Measurements from ENCODE around the gene TMEM82.

TMEM82 gene

DNA sequence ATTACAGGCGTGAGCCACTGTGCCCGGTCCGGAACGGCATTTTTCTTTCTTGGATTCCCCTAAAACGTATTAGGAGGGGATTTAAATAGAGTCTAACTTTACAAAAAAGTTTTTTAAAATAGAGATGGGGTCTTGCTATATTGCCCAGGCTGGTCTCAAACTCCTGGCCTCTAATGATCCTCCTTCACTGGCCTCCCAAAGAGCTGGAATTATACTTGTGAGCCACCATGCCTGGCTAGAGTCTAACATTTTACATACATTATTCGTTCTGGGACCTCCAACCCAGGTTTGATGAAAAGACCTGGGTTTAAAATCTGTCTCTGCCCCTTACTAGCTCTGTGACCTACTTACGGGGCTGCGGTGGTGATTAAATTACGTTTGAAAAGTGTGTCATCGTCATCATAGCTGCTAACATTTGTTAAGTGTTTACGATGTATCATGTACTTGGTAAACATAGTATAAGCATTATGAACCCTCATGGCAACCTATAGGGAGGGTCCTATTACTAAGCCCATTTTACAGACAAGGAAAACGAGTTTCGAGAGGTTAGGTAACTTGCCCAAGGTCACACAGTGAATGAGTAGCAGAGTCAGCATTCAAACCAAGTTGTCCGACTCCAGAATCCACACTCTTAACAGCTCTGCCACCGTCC is 33.7 kb upstream of the TMEM82 start:
- H3K4me1 ChIP-seq (ENCODE audit: control insufficient read depth, insufficient read depth, low read length): no peaks in the 10 kb centered on the region
- H3K27ac ChIP-seq (ENCODE audit: extremely low read depth, low read depth, low read length): no peak overlapping the region
- H3K9me3 ChIP-seq (ENCODE audit: control insufficient read depth, insufficient read depth, low read depth, low read length): no peaks in the 10 kb centered on the region
- H3K36me3 ChIP-seq (ENCODE audit: control insufficient read depth in 2 of 2, insufficient read depth in 1 of 2, low read length in 2 of 2): peaks cover 0 to 14% of the 10 kb centered on the region in 2 experiments; a peak in 2 of 3 replicates
- no peak overlapping the region for H3K4me3 ChIP-seq (ENCODE audit: low read depth, low read length)
- ChIA-PET CTCF (no interaction called here), POLR2A (interaction anchor here (0.8 kb wide), 1 partner anchor 9 kb away, joined by 3 read pairs; no protein-coding TSS in a partner anchor)
- TF ChIP-seq, protein P1, sequence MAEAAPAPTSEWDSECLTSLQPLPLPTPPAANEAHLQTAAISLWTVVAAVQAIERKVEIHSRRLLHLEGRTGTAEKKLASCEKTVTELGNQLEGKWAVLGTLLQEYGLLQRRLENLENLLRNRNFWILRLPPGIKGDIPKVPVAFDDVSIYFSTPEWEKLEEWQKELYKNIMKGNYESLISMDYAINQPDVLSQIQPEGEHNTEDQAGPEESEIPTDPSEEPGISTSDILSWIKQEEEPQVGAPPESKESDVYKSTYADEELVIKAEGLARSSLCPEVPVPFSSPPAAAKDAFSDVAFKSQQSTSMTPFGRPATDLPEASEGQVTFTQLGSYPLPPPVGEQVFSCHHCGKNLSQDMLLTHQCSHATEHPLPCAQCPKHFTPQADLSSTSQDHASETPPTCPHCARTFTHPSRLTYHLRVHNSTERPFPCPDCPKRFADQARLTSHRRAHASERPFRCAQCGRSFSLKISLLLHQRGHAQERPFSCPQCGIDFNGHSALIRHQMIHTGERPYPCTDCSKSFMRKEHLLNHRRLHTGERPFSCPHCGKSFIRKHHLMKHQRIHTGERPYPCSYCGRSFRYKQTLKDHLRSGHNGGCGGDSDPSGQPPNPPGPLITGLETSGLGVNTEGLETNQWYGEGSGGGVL (tag by site-specific recombination; IDR thresholded peaks at IDR 0.05): no peak
- no peak for TF ChIP-seq ZNF174 (tag by site-specific recombination; IDR thresholded peaks at IDR 0.05)
- TF ChIP-seq ZNF121 (tag by site-specific recombination; IDR thresholded peaks at IDR 0.05): peak; percentile 84
- 0 out of 2 replicates have a peak, but pooled peaks have one; percentile 23 for TF ChIP-seq ZNF629 (tag by site-specific recombination; IDR thresholded peaks at IDR 0.05)
- no peak for TF ChIP-seq ZNF791 (tag by site-specific recombination; IDR thresholded peaks at IDR 0.05)

DNA sequence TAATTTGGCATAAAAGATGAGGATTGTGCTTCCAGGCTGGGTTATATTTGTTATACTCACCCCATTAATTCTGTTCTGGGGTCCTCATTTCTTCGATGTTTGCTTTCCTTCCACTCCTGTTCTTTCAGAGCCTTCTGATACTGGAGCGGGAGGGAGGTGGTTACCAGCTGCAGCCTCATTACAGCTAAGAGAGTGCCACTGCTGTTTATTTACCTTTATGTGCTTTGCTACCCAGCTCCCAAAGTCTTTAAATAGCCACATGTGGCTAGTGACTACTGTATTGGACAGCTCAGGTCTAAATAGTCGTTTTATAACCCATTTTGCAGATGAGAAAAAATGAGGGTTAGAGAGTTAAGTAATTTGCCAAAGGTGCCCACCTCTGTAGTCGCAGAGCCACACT is 33.1 kb upstream of the TMEM82 start:
- H3K36me3 ChIP-seq (ENCODE audit: control insufficient read depth in 2 of 2, insufficient read depth in 1 of 2, low read length in 2 of 2): peaks cover 0 to 14% of the 10 kb centered on the region in 2 experiments; a peak in 2 of 3 replicates

DNA sequence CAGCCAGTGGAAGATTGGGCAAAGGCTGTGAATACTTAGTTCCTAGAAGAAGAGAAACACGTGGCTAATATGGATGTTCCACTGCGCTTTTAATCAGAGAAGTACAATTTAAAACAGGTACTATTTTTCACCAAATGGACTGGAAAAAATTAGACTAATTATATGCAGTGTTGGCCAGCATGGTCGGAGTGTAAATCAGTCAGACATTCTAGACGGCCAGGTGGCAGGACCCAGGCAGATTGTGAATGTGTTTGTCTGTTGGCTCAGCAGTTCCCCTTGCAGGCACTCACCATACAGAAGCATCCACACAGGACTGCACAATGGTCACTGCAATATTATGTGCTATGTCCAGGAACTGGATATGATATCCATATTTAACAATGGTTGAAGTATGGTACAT is 30.1 kb upstream of the TMEM82 start:
- ChIA-PET POLR2A (no interaction called here), CTCF (interaction anchor here (0.6 kb wide), 1 partner anchor 124 kb away, joined by 3 read pairs; no protein-coding TSS in a partner anchor)
- H3K36me3 ChIP-seq (ENCODE audit: control insufficient read depth in 2 of 2, insufficient read depth in 1 of 2, low read length in 2 of 2): peaks cover 4 to 24% of the 10 kb centered on the region in 2 experiments; a peak in 2 of 3 replicates
- TF ChIP-seq ZNF311 (tag by site-specific recombination; IDR thresholded peaks at IDR 0.05; ENCODE audit: borderline replicate concordance) (no peak), GLI4 (tag by site-specific recombination; IDR thresholded peaks at IDR 0.05) (no peak), ZNF654 (tag by site-specific recombination; IDR thresholded peaks at IDR 0.05; ENCODE audit: low read depth) (no peak), ZNF624 (tag by site-specific recombination; IDR thresholded peaks at IDR 0.05) (no peak), ZNF792 (tag by site-specific recombination; IDR thresholded peaks at IDR 0.05) (no peak), ZNF423 (tag by site-specific recombination; IDR thresholded peaks at IDR 0.05) (no peak), ZNF701 (tag by site-specific recombination; IDR thresholded peaks at IDR 0.05) (no peak), ZFP69B (tag by site-specific recombination; IDR thresholded peaks at IDR 0.05) (no peak), BCL11A (tag by site-specific recombination; IDR thresholded peaks at IDR 0.05; ENCODE audit: low read depth) (no peak), ZNF830 (tag by site-specific recombination; IDR thresholded peaks at IDR 0.05; ENCODE audit: low read depth) (no peak), ZNF112 (tag by site-specific recombination; IDR thresholded peaks at IDR 0.05) (no peak), GLI2 (tag by site-specific recombination; IDR thresholded peaks at IDR 0.05; ENCODE audit: borderline replicate concordance, low read depth) (no peak)
- TF ChIP-seq, protein P2, sequence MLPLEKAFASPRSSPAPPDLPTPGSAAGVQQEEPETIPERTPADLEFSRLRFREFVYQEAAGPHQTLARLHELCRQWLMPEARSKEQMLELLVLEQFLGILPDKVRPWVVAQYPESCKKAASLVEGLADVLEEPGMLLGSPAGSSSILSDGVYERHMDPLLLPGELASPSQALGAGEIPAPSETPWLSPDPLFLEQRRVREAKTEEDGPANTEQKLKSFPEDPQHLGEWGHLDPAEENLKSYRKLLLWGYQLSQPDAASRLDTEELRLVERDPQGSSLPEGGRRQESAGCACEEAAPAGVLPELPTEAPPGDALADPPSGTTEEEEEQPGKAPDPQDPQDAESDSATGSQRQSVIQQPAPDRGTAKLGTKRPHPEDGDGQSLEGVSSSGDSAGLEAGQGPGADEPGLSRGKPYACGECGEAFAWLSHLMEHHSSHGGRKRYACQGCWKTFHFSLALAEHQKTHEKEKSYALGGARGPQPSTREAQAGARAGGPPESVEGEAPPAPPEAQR (tag by site-specific recombination; IDR thresholded peaks at IDR 0.05): no peak
- TF ChIP-seq, protein P3, sequence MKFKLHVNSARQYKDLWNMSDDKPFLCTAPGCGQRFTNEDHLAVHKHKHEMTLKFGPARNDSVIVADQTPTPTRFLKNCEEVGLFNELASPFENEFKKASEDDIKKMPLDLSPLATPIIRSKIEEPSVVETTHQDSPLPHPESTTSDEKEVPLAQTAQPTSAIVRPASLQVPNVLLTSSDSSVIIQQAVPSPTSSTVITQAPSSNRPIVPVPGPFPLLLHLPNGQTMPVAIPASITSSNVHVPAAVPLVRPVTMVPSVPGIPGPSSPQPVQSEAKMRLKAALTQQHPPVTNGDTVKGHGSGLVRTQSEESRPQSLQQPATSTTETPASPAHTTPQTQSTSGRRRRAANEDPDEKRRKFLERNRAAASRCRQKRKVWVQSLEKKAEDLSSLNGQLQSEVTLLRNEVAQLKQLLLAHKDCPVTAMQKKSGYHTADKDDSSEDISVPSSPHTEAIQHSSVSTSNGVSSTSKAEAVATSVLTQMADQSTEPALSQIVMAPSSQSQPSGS (tag by site-specific recombination; IDR thresholded peaks at IDR 0.05; ENCODE audit: low read depth): no peak
- no peak overlapping the region for H3K4me3 ChIP-seq (ENCODE audit: low read depth, low read length)
- no peaks in the 10 kb centered on the region for H3K4me1 ChIP-seq (ENCODE audit: control insufficient read depth, insufficient read depth, low read length)
- H3K27ac ChIP-seq (ENCODE audit: extremely low read depth, low read depth, low read length): no peak overlapping the region
- H3K9me3 ChIP-seq (ENCODE audit: control insufficient read depth, insufficient read depth, low read depth, low read length): no peaks in the 10 kb centered on the region

More for the DNA sequence above, 33.1 kb upstream of the TMEM82 start:
- TF ChIP-seq ZNF132 (tag by site-specific recombination; IDR thresholded peaks at IDR 0.05; ENCODE audit: borderline replicate concordance) (no peak), OSR2 (tag by site-specific recombination; IDR thresholded peaks at IDR 0.05) (peak; percentile 60)
- TF ChIP-seq, protein P4, sequence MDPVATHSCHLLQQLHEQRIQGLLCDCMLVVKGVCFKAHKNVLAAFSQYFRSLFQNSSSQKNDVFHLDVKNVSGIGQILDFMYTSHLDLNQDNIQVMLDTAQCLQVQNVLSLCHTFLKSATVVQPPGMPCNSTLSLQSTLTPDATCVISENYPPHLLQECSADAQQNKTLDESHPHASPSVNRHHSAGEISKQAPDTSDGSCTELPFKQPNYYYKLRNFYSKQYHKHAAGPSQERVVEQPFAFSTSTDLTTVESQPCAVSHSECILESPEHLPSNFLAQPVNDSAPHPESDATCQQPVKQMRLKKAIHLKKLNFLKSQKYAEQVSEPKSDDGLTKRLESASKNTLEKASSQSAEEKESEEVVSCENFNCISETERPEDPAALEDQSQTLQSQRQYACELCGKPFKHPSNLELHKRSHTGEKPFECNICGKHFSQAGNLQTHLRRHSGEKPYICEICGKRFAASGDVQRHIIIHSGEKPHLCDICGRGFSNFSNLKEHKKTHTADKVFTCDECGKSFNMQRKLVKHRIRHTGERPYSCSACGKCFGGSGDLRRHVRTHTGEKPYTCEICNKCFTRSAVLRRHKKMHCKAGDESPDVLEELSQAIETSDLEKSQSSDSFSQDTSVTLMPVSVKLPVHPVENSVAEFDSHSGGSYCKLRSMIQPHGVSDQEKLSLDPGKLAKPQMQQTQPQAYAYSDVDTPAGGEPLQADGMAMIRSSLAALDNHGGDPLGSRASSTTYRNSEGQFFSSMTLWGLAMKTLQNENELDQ (tag by site-specific recombination; IDR thresholded peaks at IDR 0.05; ENCODE audit: low read depth): no peak
- no peaks in the 10 kb centered on the region for H3K4me1 ChIP-seq (ENCODE audit: control insufficient read depth, insufficient read depth, low read length)
- no peaks in the 10 kb centered on the region for H3K9me3 ChIP-seq (ENCODE audit: control insufficient read depth, insufficient read depth, low read depth, low read length)
- ChIA-PET POLR2A (no interaction called here), CTCF (no interaction called here)
- no peak overlapping the region for H3K27ac ChIP-seq (ENCODE audit: extremely low read depth, low read depth, low read length)
- no peak overlapping the region for H3K4me3 ChIP-seq (ENCODE audit: low read depth, low read length)
